IPS-20b (cell line): Measurements from ENCODE around the gene TINAG.

Source experiments
- H3K27ac ChIP-seq: one replicate; pipeline ENCODE4 v1.5.1; 2013; ENCODE audit warnings: low read length
- H3K27me3 ChIP-seq: 2 replicates; pipeline ENCODE4 v1.6.1; 2013; ENCODE audit warnings: mild to moderate bottlenecking, low read length, inconsistent platforms; ENCODE audit not compliant: insufficient read depth
- H3K36me3 ChIP-seq: 2 replicates; pipeline ENCODE4 v1.6.1; 2013; ENCODE audit warnings: low read depth, mild to moderate bottlenecking, inconsistent platforms, low read length, moderate library complexity; ENCODE audit not compliant: insufficient read depth
- H3K4me1 ChIP-seq: 2 replicates; pipeline ENCODE4 v1.6.1; 2013; ENCODE audit warnings: mild to moderate bottlenecking, control low read depth, inconsistent platforms, low read length, moderate library complexity; ENCODE audit not compliant: insufficient read depth
- H3K4me3 ChIP-seq: 2 replicates; pipeline ENCODE4 v1.5.1; 2013; ENCODE audit warnings: mild to moderate bottlenecking, low read length, inconsistent platforms
- H3K9ac ChIP-seq: 2 replicates; pipeline ENCODE4 v1.6.1; 2013; ENCODE audit warnings: low read depth, mild to moderate bottlenecking, inconsistent platforms, low read length, moderate library complexity
- H3K9me3 ChIP-seq: 2 replicates; pipeline ENCODE4 v1.6.1; 2013; ENCODE audit warnings: mild to moderate bottlenecking, low read depth, low read length, inconsistent platforms; ENCODE audit not compliant: insufficient read depth

Gene TINAG

DNA sequence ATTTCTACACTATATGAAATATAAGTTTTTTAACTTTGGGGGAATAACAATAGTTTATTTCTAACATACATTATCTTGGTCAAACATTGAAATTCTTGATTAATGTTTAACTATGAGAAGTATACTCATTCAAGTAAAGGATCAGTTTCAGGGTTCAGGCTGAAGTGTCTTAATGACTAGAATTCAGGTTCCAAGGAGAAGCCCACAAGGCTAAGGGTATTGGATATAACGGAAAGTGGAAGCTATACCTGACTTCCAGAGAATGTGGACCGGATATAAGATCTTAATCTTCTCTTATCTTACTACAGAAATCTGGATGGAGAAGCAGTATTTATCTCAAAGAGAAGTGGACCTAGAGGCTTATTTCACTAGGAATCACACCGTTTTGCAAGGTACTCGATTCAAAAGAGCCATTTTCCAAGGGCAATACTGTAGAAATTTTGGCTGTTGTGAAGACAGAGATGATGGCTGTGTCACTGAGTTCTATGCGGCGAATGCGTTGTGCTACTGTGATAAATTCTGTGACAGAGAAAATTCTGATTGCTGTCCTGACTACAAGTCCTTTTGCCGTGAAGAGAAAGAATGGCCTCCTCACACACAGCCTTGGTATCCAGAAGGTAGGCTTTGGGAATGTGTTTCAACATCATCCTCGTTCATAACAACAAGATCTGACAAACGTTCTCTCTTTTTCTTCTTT is at the start of gene TINAG:
TINAG (plus strand) TSS at position 153 of the 697 bp plus-strand sequence; CDS start at position 263, 110 bp downstream.
- Histone ChIP-seq H3K27me3 (no peaks in the 10 kb centered on the region), H3K27ac (no peak within 1 kb of the TSS), H3K4me3 (no peak within 1 kb of the TSS)

GRCh38 chr6:54260025-54260424 is 48.2 kb upstream of the TINAG start:
- Histone ChIP-seq H3K4me3 (no peak overlapping the region), H3K4me1 (peaks cover 15% of the 10 kb centered on the region; the same call in 1 of the 2 replicates), H3K9me3 (no peaks in the 10 kb centered on the region), H3K9ac (no peak overlapping the region), H3K27ac (no peak overlapping the region), H3K27me3 (no peaks in the 10 kb centered on the region), H3K36me3 (no peaks in the 10 kb centered on the region)

More for the DNA sequence above, at the start of gene TINAG:
- no peaks in the 10 kb centered on the region for H3K4me1 ChIP-seq
- no peaks in the 10 kb centered on the region for H3K36me3 ChIP-seq
- no peaks in the 10 kb centered on the region for H3K9me3 ChIP-seq
- H3K9ac ChIP-seq, result no peak within 1 kb of the TSS

- Histone ChIP-seq H3K36me3 (no peaks in the 10 kb centered on the region), H3K27me3 (no peaks in the 10 kb centered on the region), H3K9ac (no peak overlapping the region), H3K27ac (no peak overlapping the region), H3K4me1 (peaks cover 15% of the 10 kb centered on the region; the same call in 1 of the 2 replicates), H3K4me3 (peak overlapping the region; percentile 25; the same call in 1 of the 2 replicates), H3K9me3 (no peaks in the 10 kb centered on the region)
Measured at GRCh38 chr6:54262499-54262898, 45.7 kb upstream of the TINAG start.

DNA sequence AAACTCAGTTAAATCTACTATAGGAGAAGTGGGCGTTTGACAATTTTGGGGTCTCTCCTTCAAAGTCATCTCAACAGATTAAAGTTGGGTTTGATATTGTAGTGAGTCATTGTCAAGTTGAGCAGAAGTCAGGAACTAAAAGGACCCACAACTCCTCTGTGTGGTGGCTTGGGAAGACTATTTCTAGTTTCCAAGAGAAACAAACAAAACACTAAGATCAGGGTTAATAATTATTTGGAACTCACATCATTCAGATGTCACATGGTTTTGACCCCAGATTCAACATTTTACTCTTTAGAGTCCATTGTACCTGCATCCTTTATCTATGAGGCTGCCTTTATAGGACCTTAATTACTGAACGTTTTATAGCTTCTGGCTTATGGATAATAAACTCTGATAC is 45.3 kb upstream of the TINAG start:
- no peak overlapping the region for H3K9ac ChIP-seq
- H3K27ac ChIP-seq, result no peak overlapping the region
- H3K27me3 ChIP-seq, result no peaks in the 10 kb centered on the region
- no peaks in the 10 kb centered on the region for H3K9me3 ChIP-seq
- no peaks in the 10 kb centered on the region for H3K36me3 ChIP-seq
- H3K4me1 ChIP-seq, result peaks cover 15% of the 10 kb centered on the region; the same call in 1 of the 2 replicates
- H3K4me3 ChIP-seq, result peak overlapping the region; percentile 25; the same call in 1 of the 2 replicates

- no peak overlapping the region for H3K9ac ChIP-seq
- no peak overlapping the region for H3K4me3 ChIP-seq
- no peaks in the 10 kb centered on the region for H3K36me3 ChIP-seq
- H3K27ac ChIP-seq, result no peak overlapping the region
- H3K27me3 ChIP-seq, result no peaks in the 10 kb centered on the region
- no peaks in the 10 kb centered on the region for H3K9me3 ChIP-seq
- peaks cover 12% of the 10 kb centered on the region; the same call in 1 of the 2 replicates for H3K4me1 ChIP-seq
Measured at GRCh38 chr6:54264581-54265272, 43.5 kb upstream of the TINAG start.

- Histone ChIP-seq H3K4me3 (no peak overlapping the region), H3K36me3 (no peaks in the 10 kb centered on the region), H3K4me1 (peaks cover 12% of the 10 kb centered on the region; the same call in 1 of the 2 replicates), H3K27me3 (no peaks in the 10 kb centered on the region), H3K9ac (no peak overlapping the region), H3K9me3 (no peaks in the 10 kb centered on the region), H3K27ac (no peak overlapping the region)
Measured at GRCh38 chr6:54266400-54266923, 41.8 kb upstream of the TINAG start.

DNA sequence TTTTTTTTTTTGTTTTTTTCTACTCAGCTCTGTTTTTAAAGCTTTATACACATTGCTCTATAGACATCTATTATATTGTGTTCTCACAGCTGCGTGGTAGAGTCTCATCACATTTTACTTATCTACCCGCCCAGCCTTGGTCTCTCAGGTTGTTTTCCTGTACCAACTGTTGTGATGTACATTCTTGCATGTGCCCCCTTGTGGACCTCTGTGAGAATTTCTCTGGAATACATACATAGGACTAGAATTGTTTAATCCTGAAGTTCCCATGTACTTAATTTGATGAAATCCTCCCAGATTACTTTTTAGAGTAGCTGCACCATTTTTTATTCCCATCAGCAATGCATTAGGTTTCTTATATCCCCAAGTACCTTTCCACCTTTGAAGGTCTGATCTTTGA is 40.4 kb upstream of the TINAG start:
- H3K36me3 ChIP-seq, result no peaks in the 10 kb centered on the region
- H3K9me3 ChIP-seq, result no peaks in the 10 kb centered on the region
- H3K9ac ChIP-seq, result no peak overlapping the region
- H3K27ac ChIP-seq, result no peak overlapping the region
- peaks cover 8% of the 10 kb centered on the region; the same call in 1 of the 2 replicates for H3K4me1 ChIP-seq
- no peaks in the 10 kb centered on the region for H3K27me3 ChIP-seq
- H3K4me3 ChIP-seq, result no peak overlapping the region

DNA sequence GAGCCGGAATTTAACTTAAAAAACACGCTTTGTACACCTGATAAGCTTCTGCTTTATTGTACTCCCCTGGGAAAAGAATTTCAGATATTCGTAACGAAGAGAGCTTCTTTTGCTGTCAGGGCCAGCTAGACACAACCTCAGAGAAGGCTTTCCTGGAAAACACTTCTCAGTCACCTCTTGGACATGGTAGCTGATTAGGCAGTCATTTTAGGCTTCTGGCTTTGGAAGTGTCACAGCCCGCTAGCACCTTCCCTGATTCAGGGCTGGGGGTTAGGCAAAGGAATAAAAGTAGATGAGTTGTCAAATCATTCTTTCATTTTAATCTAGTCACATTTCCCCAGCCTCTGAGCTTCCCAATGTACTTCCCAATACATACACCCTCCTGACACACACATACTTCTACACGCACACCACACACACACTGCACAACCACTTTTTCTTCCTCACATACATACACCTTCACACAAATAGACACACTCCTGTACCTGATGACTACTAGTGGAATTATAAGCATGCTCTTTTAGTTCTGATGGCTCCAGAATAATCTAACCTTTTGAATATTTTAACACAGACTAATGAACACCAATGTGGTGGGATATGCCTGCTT is 34.9 kb upstream of the TINAG start:
- Histone ChIP-seq H3K27ac (no peak overlapping the region), H3K27me3 (no peaks in the 10 kb centered on the region), H3K36me3 (no peaks in the 10 kb centered on the region), H3K4me1 (no peaks in the 10 kb centered on the region), H3K9ac (no peak overlapping the region), H3K9me3 (no peaks in the 10 kb centered on the region), H3K4me3 (no peak overlapping the region)

- H3K9me3 ChIP-seq, result no peaks in the 10 kb centered on the region
- H3K4me3 ChIP-seq, result no peak overlapping the region
- no peak overlapping the region for H3K27ac ChIP-seq
- no peaks in the 10 kb centered on the region for H3K36me3 ChIP-seq
- no peaks in the 10 kb centered on the region for H3K4me1 ChIP-seq
- H3K9ac ChIP-seq, result no peak overlapping the region
- no peaks in the 10 kb centered on the region for H3K27me3 ChIP-seq
Measured at GRCh38 chr6:54274383-54274782, 33.9 kb upstream of the TINAG start.

GRCh38 chr6:54282186-54282585 is 26.1 kb upstream of the TINAG start:
- Histone ChIP-seq H3K27ac (no peak overlapping the region), H3K36me3 (no peaks in the 10 kb centered on the region), H3K27me3 (no peaks in the 10 kb centered on the region), H3K9ac (no peak overlapping the region), H3K9me3 (no peaks in the 10 kb centered on the region), H3K4me3 (no peak overlapping the region), H3K4me1 (no peaks in the 10 kb centered on the region)

DNA sequence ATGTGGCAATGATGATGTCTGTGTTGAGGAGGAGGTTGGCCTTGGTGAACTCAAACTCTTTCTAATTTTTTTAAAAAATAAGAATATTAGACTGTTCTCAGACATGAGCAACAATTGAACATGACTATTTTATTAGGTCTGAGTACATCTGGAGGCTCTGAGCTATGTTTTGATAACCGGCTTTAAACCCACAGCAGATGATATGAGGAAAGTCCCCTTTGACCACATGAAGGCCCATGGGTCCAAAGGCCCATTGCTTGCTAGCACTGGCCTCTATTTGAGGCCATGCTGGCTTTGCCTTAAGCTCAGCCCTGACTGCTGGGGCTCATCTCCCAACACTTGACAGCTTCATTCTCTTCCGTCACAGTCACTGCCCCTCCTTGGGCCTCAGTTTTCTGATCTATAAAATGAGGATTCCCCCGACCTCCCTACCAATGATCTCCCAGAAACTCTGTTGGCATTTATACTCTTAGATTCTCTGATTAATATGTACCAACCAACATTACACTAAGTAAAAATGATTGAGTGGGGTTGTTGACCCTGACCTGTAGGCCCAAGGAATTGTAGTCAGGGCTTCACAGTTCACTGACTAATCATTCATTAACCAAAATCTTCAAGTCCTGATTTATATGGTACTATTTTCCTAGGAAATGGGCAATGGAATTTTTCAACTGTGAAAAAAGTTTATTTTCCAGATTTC is 23.9 kb upstream of the TINAG start:
- Histone ChIP-seq H3K36me3 (no peaks in the 10 kb centered on the region), H3K4me3 (no peak overlapping the region), H3K9me3 (no peaks in the 10 kb centered on the region), H3K9ac (no peak overlapping the region), H3K27me3 (no peaks in the 10 kb centered on the region), H3K27ac (no peak overlapping the region), H3K4me1 (no peaks in the 10 kb centered on the region)
